GM23338 (cell line): ENCODE data around the gene SLC1A4. TPM values are rescaled to one million over a fixed set of nuclear protein-coding genes. Genes with fewer than 3 reads are reported as not detected.

Experiments
- polyA plus RNA-seq: library from polyadenylated mRNA; unstranded; fragments of >200 nt; fragmentation: Nextera tagmentation; extraction: Ambion mirVana; gene quantifications from 2 replicates; pipeline ENCODE4 v1.2.1, GENCODE V29; 2016
- small RNA-seq: library from RNA; depleted of rRNA; stranded (forward); fragments of <200 nt; gene quantifications from one replicate; pipeline ENCODE3, GENCODE V24; 2014; ENCODE audit warnings: low replicate concordance
- total RNA-seq: library from RNA; depleted of rRNA; stranded (reverse); fragments of >200 nt; shearing (Covaris generic); gene quantifications from 2 replicates; pipeline ENCODE4 v1.2.3, GENCODE V29; 2014; rRNA removed

SLC1A4 gene
- total and polyA plus RNA-seq, 2 experiments from 2014 or later: 1.3 to 2.7 TPM

Small RNA genes lying within 50 kb of the gene (small RNA-seq; reads per million reads assigned to genes)
- gene RNU6-548P: not detected

Other genes with a start within 250 kb of the SLC1A4 start
- 20.7 and 24.4 TPM in 2 replicates for gene CEP68, start 67.0 kb downstream of the SLC1A4 start, total RNA-seq
- gene CEP68, start 67.0 kb downstream of the SLC1A4 start, polyA plus RNA-seq: 11.8 and 13.0 TPM in 2 replicates
- 93.6 and 94.8 TPM in 2 replicates for gene RAB1A, start 140.7 kb downstream of the SLC1A4 start, total RNA-seq
- 140 and 172 TPM in 2 replicates for gene RAB1A, start 140.7 kb downstream of the SLC1A4 start, polyA plus RNA-seq
- 87.6 and 95.8 TPM in 2 replicates for gene ACTR2, start 238.4 kb downstream of the SLC1A4 start, total RNA-seq
- 69.8 and 73.6 TPM in 2 replicates for gene ACTR2, start 238.4 kb downstream of the SLC1A4 start, polyA plus RNA-seq